ENCODE results near the gene ERICH6. TPM values are rescaled to one million over a fixed set of nuclear protein-coding genes. Genes with fewer than 3 reads are reported as not detected.

Gene ERICH6
- total and polyA plus RNA-seq, 2 donors (not counting 3 experiments of a cell fraction or from before 2014, with no cell fraction given): not detected

DNA sequence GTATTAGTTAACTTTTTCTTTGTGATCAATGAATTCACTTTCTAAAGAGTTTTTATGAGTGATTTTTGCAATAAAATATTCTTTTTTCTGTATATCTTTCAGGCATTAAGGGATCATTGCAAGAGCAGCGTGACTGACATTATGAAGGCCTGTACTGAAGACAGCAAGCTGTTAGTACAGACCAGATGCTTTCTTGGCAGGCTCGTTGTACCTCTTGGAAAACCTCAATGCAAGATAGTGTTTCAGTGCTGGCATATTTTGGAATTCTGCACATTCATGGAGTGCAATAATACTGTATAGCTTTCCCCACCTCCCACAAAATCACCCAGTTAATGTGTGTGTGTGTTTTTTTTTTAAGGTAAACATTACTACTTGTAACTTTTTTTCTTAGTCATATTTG, 76.2 kb downstream of the ERICH6 start:
- no peak overlapping the region for H3K4me2 ChIP-seq (ENCODE audit: insufficient read depth, low read length)
- ChIA-PET CTCF (interaction anchor here (1.1 kb wide), 1 partner anchor 10 kb away, joined by 3 read pairs; no protein-coding TSS in a partner anchor), POLR2A (no interaction called here)
- FAIRE-seq: no peak
- intact Hi-C loops (cut with micrococcal nuclease) (no loop called here), dilution Hi-C loops (cut with MboI; ENCODE audit: extremely low pct_ligation_motif_present, low sequenced_read_pairs) (no loop called here)
- H3K4me3 ChIP-seq (replicated peaks in 1 of 3; ENCODE audit: insufficient read depth in 1 of 3, low read depth in 1 of 3, low read length in 3 of 3): no peak overlapping the region
- H3K9ac ChIP-seq (replicated peaks; ENCODE audit: extremely low read depth, insufficient read depth, low read length): no peak overlapping the region
- no peaks in the 10 kb centered on the region for H3K9me1 ChIP-seq (replicated peaks; ENCODE audit: control insufficient read depth, extremely low read depth, insufficient read depth, low read length)
- no TSS peak for BruUV-seq (replicated peaks)
- H4K20me1 ChIP-seq (replicated peaks; ENCODE audit: control insufficient read depth, extremely low read depth, insufficient read depth, low read length): no peaks in the 10 kb centered on the region
- H3K9me3 ChIP-seq (replicated peaks; ENCODE audit: control insufficient read depth, insufficient read depth, low read length): no peaks in the 10 kb centered on the region
- H3K36me3 ChIP-seq (ENCODE audit: control insufficient read depth in 2 of 2, extremely low read depth in 1 of 2, insufficient read depth in 2 of 2, low read length in 2 of 2): peaks cover 4 to 15% of the 10 kb centered on the region in 2 experiments
- TF ChIP-seq, protein P1, sequence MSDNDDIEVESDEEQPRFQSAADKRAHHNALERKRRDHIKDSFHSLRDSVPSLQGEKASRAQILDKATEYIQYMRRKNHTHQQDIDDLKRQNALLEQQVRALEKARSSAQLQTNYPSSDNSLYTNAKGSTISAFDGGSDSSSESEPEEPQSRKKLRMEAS (IDR thresholded peaks at IDR 0.05; ENCODE audit: insufficient read depth, insufficient read length): no peak
- TF ChIP-seq FOS (IDR thresholded peaks at IDR 0.05; ENCODE audit: borderline replicate concordance, insufficient read depth, low read length) (no peak), MYC (IDR thresholded peaks at IDR 0.05; ENCODE audit: low read depth, low read length) (no peak), POLR2AphosphoS5 (IDR thresholded peaks at IDR 0.05; ENCODE audit: insufficient read depth, low read depth, low read length) (no peak), GATA2 (IDR thresholded peaks at IDR 0.05; ENCODE audit: insufficient read depth, insufficient read length, low read depth, low read length) (no peak), EZH2 (IDR thresholded peaks at IDR 0.05; ENCODE audit: borderline replicate concordance, low read depth, low read length, severe bottlenecking) (no peak), POLR2A (IDR thresholded peaks at IDR 0.05; ENCODE audit: low read depth, low read length) (no peak), JUN (IDR thresholded peaks at IDR 0.05; ENCODE audit: borderline replicate concordance, insufficient read depth, insufficient read length, low read depth) (no peak)
- TF ChIP-seq, protein P2, sequence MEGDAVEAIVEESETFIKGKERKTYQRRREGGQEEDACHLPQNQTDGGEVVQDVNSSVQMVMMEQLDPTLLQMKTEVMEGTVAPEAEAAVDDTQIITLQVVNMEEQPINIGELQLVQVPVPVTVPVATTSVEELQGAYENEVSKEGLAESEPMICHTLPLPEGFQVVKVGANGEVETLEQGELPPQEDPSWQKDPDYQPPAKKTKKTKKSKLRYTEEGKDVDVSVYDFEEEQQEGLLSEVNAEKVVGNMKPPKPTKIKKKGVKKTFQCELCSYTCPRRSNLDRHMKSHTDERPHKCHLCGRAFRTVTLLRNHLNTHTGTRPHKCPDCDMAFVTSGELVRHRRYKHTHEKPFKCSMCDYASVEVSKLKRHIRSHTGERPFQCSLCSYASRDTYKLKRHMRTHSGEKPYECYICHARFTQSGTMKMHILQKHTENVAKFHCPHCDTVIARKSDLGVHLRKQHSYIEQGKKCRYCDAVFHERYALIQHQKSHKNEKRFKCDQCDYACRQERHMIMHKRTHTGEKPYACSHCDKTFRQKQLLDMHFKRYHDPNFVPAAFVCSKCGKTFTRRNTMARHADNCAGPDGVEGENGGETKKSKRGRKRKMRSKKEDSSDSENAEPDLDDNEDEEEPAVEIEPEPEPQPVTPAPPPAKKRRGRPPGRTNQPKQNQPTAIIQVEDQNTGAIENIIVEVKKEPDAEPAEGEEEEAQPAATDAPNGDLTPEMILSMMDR (IDR thresholded peaks at IDR 0.05; ENCODE audit: extremely low read depth in 1 of 2, insufficient read depth in 1 of 2, low read depth in 1 of 2, low read length in 2 of 2): no peak
- no peaks in the 10 kb centered on the region for H3K27me3 ChIP-seq (ENCODE audit: control insufficient read depth in 2 of 2, insufficient read depth in 2 of 2, low read length in 2 of 2)
- peaks cover 2% of the 10 kb centered on the region for H3K79me2 ChIP-seq (ENCODE audit: control insufficient read depth, insufficient read depth, low read length)
- H2AFZ ChIP-seq (ENCODE audit: low read depth, low read length): no peak overlapping the region
- no peaks in the 10 kb centered on the region for H3K4me1 ChIP-seq (ENCODE audit: control insufficient read depth, extremely low read depth, insufficient read depth, low read length)
- no peak for DNase-seq (ENCODE audit: low read depth, low spot score)
- H3K27ac ChIP-seq (ENCODE audit: insufficient read depth, low read depth, low read length): no peak overlapping the region
